GM12892 (cell line): ENCODE measurements around the gene GPC5.
"Not testable (repeated sequence)": the region's sequence is repeated elsewhere in the genome, so short reads cannot be mapped to it uniquely, and the experiment has no call there.

ENCODE experiments used
- DNase-seq: peaks from one replicate; pipeline ENCODE4 v3.0.0; 2011; ENCODE audit not compliant: insufficient read length
- FAIRE-seq: peaks from 2 replicates; lab custom pipeline; 2011; peaks lifted over from hg19 to GRCh38; lab: Jason Lieb, UNC
- POLR2A ChIP-seq: IDR thresholded peaks from 2 replicates; pipeline ENCODE4 v1.6.1; 2011; ENCODE audit warnings: low read depth, low read length, control low read depth
- POLR2AphosphoS5 ChIP-seq: IDR thresholded peaks from 2 replicates; pipeline ENCODE4 v1.6.1; 2011; ENCODE audit warnings: low read depth, low read length, control low read depth
- TAF1 ChIP-seq: IDR thresholded peaks from 2 replicates; pipeline ENCODE4 v1.6.1; 2011; ENCODE audit warnings: low read depth, mild to moderate bottlenecking, control low read depth, low read length, borderline replicate concordance

Gene GPC5

GRCh38 chr13:91408971-91409370, 10.6 kb downstream of the GPC5 start:
- FAIRE-seq: no peak
- DNase-seq: no peak

GRCh38 chr13:91416579-91416978, 18.2 kb downstream of the GPC5 start:
- not testable (repeated sequence) for DNase-seq, FAIRE-seq

More at GRCh38 chr13:91408971-91409370, 10.6 kb downstream of the GPC5 start:
- no peak for TF ChIP-seq POLR2A
- TF ChIP-seq POLR2AphosphoS5: no peak
- no peak for TF ChIP-seq TAF1

- FAIRE-seq (no peak), DNase-seq (no peak)
- TF ChIP-seq POLR2AphosphoS5: no peak
- no peak for TF ChIP-seq POLR2A
- no peak for TF ChIP-seq TAF1
These were observed 19.4 kb downstream of the GPC5 start for GRCh38 chr13:91417660-91418325.

GRCh38 chr13:91426913-91427312, 28.5 kb downstream of the GPC5 start:
- FAIRE-seq (no peak), DNase-seq (no peak)
- TF ChIP-seq POLR2A: no peak
- TF ChIP-seq POLR2AphosphoS5: no peak
- TF ChIP-seq TAF1: no peak

GRCh38 chr13:91438674-91439073, 40.3 kb downstream of the GPC5 start:
- not testable (repeated sequence) for DNase-seq, FAIRE-seq

- no peak for FAIRE-seq
These were observed 52.5 kb downstream of the GPC5 start for GRCh38 chr13:91450913-91451312.

GRCh38 chr13:91454666-91455065, 56.2 kb downstream of the GPC5 start:
- no peak for TF ChIP-seq POLR2A
- no peak for TF ChIP-seq TAF1
- no peak for TF ChIP-seq POLR2AphosphoS5
- no peak for FAIRE-seq
- DNase-seq: no peak

More at GRCh38 chr13:91450913-91451312, 52.5 kb downstream of the GPC5 start:
- TF ChIP-seq POLR2A: no peak
- TF ChIP-seq POLR2AphosphoS5: no peak
- no peak for TF ChIP-seq TAF1
- no peak for DNase-seq

GRCh38 chr13:91456837-91457236, 58.4 kb downstream of the GPC5 start:
- DNase-seq (no peak), FAIRE-seq (no peak)
- TF ChIP-seq TAF1: no peak
- no peak for TF ChIP-seq POLR2A
- TF ChIP-seq POLR2AphosphoS5: no peak

- no peak for DNase-seq
- FAIRE-seq: no peak
- TF ChIP-seq POLR2AphosphoS5 (no peak), POLR2A (no peak)
These were observed 61.1 kb downstream of the GPC5 start for GRCh38 chr13:91459485-91459884.

- DNase-seq: no peak
- TF ChIP-seq POLR2A (no peak), TAF1 (no peak), POLR2AphosphoS5 (no peak)
- no peak for FAIRE-seq
These were observed 65.9 kb downstream of the GPC5 start for GRCh38 chr13:91464336-91464735.

GRCh38 chr13:91467236-91467635, 68.8 kb downstream of the GPC5 start:
- DNase-seq (no peak), FAIRE-seq (no peak)
- TF ChIP-seq TAF1 (no peak), POLR2AphosphoS5 (no peak), POLR2A (no peak)

- TF ChIP-seq TAF1 (no peak), POLR2AphosphoS5 (no peak), POLR2A (no peak)
- DNase-seq: no peak
- FAIRE-seq: no peak
These were observed 69.9 kb downstream of the GPC5 start for GRCh38 chr13:91468301-91468700.
